ENCODE data around the gene GAS2. TPM values are rescaled to one million over a fixed set of nuclear protein-coding genes. Genes with fewer than 3 reads are reported as not detected.

Gene GAS2
- total RNA-seq, 1 donor from 2014 or later = 3.5 TPM

- DNase-seq (no peak), ATAC-seq (ENCODE audit: low read depth) (no peak)
- ChIA-PET POLR2A (no interaction called here), CTCF (no interaction called here)
- Mint-ChIP-seq H3K4me1 (no peaks in the 10 kb centered on the region), H3K27ac (no peak overlapping the region), H3K27me3 (peaks cover 3% of the 10 kb centered on the region), H3K9me3 (no peaks in the 10 kb centered on the region), H3K36me3 (ENCODE audit: low read depth) (no peaks in the 10 kb centered on the region), H3K4me3 (no peak overlapping the region)
- intact Hi-C loops (cut with micrococcal nuclease) = no loop called here
- TF ChIP-seq, protein P1, sequence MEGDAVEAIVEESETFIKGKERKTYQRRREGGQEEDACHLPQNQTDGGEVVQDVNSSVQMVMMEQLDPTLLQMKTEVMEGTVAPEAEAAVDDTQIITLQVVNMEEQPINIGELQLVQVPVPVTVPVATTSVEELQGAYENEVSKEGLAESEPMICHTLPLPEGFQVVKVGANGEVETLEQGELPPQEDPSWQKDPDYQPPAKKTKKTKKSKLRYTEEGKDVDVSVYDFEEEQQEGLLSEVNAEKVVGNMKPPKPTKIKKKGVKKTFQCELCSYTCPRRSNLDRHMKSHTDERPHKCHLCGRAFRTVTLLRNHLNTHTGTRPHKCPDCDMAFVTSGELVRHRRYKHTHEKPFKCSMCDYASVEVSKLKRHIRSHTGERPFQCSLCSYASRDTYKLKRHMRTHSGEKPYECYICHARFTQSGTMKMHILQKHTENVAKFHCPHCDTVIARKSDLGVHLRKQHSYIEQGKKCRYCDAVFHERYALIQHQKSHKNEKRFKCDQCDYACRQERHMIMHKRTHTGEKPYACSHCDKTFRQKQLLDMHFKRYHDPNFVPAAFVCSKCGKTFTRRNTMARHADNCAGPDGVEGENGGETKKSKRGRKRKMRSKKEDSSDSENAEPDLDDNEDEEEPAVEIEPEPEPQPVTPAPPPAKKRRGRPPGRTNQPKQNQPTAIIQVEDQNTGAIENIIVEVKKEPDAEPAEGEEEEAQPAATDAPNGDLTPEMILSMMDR (IDR thresholded peaks at IDR 0.05) = no peak
Measured at GRCh38 chr11:22800482-22800881, 134.1 kb downstream of the GAS2 start.

- ATAC-seq (ENCODE audit: low read depth) (no peak), DNase-seq (no peak)
- ChIA-PET POLR2A (no interaction called here), CTCF (no interaction called here)
- H3K4me1 Mint-ChIP-seq = peaks cover 5% of the 10 kb centered on the region
- no peaks in the 10 kb centered on the region for H3K36me3 Mint-ChIP-seq (ENCODE audit: low read depth)
- intact Hi-C loops (cut with micrococcal nuclease) = no loop called here
- peaks cover 3% of the 10 kb centered on the region for H3K27me3 Mint-ChIP-seq
- H3K9me3 Mint-ChIP-seq = no peaks in the 10 kb centered on the region
- no peak overlapping the region for H3K27ac Mint-ChIP-seq
- TF ChIP-seq, protein P1 (IDR thresholded peaks at IDR 0.05) = no peak
- no peak overlapping the region for H3K4me3 Mint-ChIP-seq
Measured at GRCh38 chr11:22802861-22803260, 136.4 kb downstream of the GAS2 start.

- CTCF ChIA-PET = no interaction called here
Measured at GRCh38 chr11:22807391-22807790, 141.0 kb downstream of the GAS2 start.

GRCh38 chr11:22807855-22808570 lies 141.6 kb downstream of the GAS2 start:
- ATAC-seq (ENCODE audit: low read depth) (peak; percentile 45), DNase-seq (no peak)
- POLR2A ChIA-PET = no interaction called here
- H3K27me3 Mint-ChIP-seq = no peaks in the 10 kb centered on the region
- H3K4me1 Mint-ChIP-seq = peaks cover 15% of the 10 kb centered on the region
- intact Hi-C loops (cut with micrococcal nuclease) = no loop called here
- TF ChIP-seq, protein P1 (IDR thresholded peaks at IDR 0.05) = no peak
- CTCF ChIA-PET = no interaction called here
- H3K9me3 Mint-ChIP-seq = no peaks in the 10 kb centered on the region
- H3K36me3 Mint-ChIP-seq (ENCODE audit: low read depth) = no peaks in the 10 kb centered on the region
- H3K4me3 Mint-ChIP-seq = no peak overlapping the region
- no peak overlapping the region for H3K27ac Mint-ChIP-seq

More at GRCh38 chr11:22807391-22807790, 141.0 kb downstream of the GAS2 start:
- no peak for ATAC-seq (ENCODE audit: low read depth)
- POLR2A ChIA-PET = no interaction called here
- Mint-ChIP-seq H3K4me3 (no peak overlapping the region), H3K36me3 (ENCODE audit: low read depth) (no peaks in the 10 kb centered on the region), H3K9me3 (no peaks in the 10 kb centered on the region), H3K4me1 (peaks cover 15% of the 10 kb centered on the region), H3K27me3 (no peaks in the 10 kb centered on the region), H3K27ac (no peak overlapping the region)
- TF ChIP-seq, protein P1 (IDR thresholded peaks at IDR 0.05) = no peak
- intact Hi-C loops (cut with micrococcal nuclease) = no loop called here
- DNase-seq = no peak

DNA sequence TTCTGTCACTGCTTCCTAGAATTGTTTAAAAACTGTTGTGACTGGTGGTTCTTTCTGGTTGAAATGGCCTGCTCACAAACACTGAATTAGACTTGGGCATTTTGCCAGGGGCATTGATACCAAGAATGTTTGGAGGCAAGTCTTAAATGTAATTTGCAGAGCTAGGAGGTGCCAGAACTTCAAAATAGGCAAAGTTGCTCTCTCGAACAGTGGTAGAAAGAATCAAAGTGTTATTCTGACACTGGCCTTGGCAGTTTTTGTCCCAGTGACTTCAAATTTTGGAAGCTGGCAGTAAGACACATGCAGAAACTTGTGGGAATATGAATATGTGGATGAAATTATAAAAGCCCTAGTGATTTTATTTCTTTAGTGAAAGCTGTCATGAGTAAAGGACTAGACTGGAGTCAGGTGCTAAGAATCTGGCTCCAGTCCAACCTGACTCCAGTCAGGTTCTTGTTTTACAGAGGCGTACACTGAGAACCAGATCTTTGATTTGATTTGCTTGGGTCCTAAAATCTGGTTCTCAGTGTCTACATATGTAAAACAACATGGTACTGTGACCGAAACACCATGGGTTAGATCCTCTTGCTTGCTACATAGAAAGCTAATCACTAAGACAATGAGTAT lies 142.3 kb downstream of the GAS2 start:
- Mint-ChIP-seq H3K36me3 (ENCODE audit: low read depth) (no peaks in the 10 kb centered on the region), H3K4me1 (peaks cover 15% of the 10 kb centered on the region), H3K9me3 (no peaks in the 10 kb centered on the region), H3K27me3 (no peaks in the 10 kb centered on the region), H3K27ac (no peak overlapping the region), H3K4me3 (no peak overlapping the region)
- ATAC-seq (ENCODE audit: low read depth) (no peak), DNase-seq (no peak)
- ChIA-PET POLR2A (no interaction called here), CTCF (no interaction called here)
- intact Hi-C loops (cut with micrococcal nuclease) = no loop called here
- TF ChIP-seq, protein P1 (IDR thresholded peaks at IDR 0.05) = no peak

All from activated B cell treated with CpG ODN at 0.5 μM for 24 hours (primary cell).